GM19467 (cell line): Measurements from ENCODE around the gene PPP1R26.
"Not testable (repeated sequence)": the region's sequence is repeated elsewhere in the genome, so short reads cannot be mapped to it uniquely, and the experiment has no call there.

Experiments
- ATAC-seq: cut with Tn5 transposase; IDR thresholded peaks from one replicate; pipeline ENCODE4 v1.9.1; 2021; ENCODE audit warnings: mild to moderate bottlenecking, moderate library complexity; ENCODE audit not compliant: unreplicated experiment

Gene PPP1R26

GRCh38 chr9:135503371-135504261 lies 24.0 kb downstream of the PPP1R26 start:
- no peak for ATAC-seq

- no peak for ATAC-seq
These were observed 25.0 kb downstream of the PPP1R26 start for GRCh38 chr9:135504262-135505243.

- no peak for ATAC-seq
These were observed 26.0 kb downstream of the PPP1R26 start for GRCh38 chr9:135505406-135506187.

- no peak for ATAC-seq
These were observed 26.9 kb downstream of the PPP1R26 start for GRCh38 chr9:135506327-135507103.

GRCh38 chr9:135507104-135508035 lies 27.8 kb downstream of the PPP1R26 start:
- no peak for ATAC-seq

- no peak for ATAC-seq
These were observed 28.7 kb downstream of the PPP1R26 start for GRCh38 chr9:135508211-135508820.

GRCh38 chr9:135509458-135509857 lies 29.9 kb downstream of the PPP1R26 start:
- no peak for ATAC-seq

GRCh38 chr9:135512241-135512603 lies 32.6 kb downstream of the PPP1R26 start:
- no peak for ATAC-seq

- no peak for ATAC-seq
These were observed 33.3 kb downstream of the PPP1R26 start for GRCh38 chr9:135512904-135513303.

GRCh38 chr9:135513351-135513846 lies 33.8 kb downstream of the PPP1R26 start:
- ATAC-seq: no peak

- ATAC-seq: not testable (repeated sequence)
These were observed 34.3 kb downstream of the PPP1R26 start for GRCh38 chr9:135513906-135514305.

- ATAC-seq: no peak
These were observed 34.9 kb downstream of the PPP1R26 start for GRCh38 chr9:135514342-135515082.

GRCh38 chr9:135515083-135515951 lies 35.7 kb downstream of the PPP1R26 start:
- ATAC-seq: no peak

GRCh38 chr9:135516132-135516860 lies 36.7 kb downstream of the PPP1R26 start:
- ATAC-seq: no peak

GRCh38 chr9:135517407-135517822 lies 37.8 kb downstream of the PPP1R26 start:
- no peak for ATAC-seq
